BE2C (cell line): ENCODE data around the gene CRISP2.

ENCODE experiments used
- DNase-seq: peaks from one replicate; pipeline ENCODE4 v3.0.0-alpha.2; 2020
- H3K27me3 ChIP-seq: fragments of 250-450 bp; sonication (Bioruptor Pico); 2 replicates; pipeline ENCODE4 v1.5.1; 2020; ENCODE audit warnings: mild to moderate bottlenecking
- H3K36me3 ChIP-seq: fragments of 250-450 bp; sonication (Bioruptor Pico); 2 replicates; pipeline ENCODE4 v1.5.1; 2020; ENCODE audit warnings: mild to moderate bottlenecking
- H3K4me1 ChIP-seq: fragments of 250-450 bp; sonication (Bioruptor Pico); 2 replicates; pipeline ENCODE4 v1.5.1; 2020
- H3K4me3 ChIP-seq: 2 replicates; pipeline ENCODE4 v1.5.1; 2011; ENCODE audit warnings: low read depth, low read length
- H3K9me3 ChIP-seq: fragments of 250-450 bp; sonication (Bioruptor Pico); 2 replicates; pipeline ENCODE4 v1.5.1; 2020
- TF ChIP-seq, protein P1 (sequence below): IDR thresholded peaks from 2 replicates; pipeline ENCODE4 v1.5.1; 2012; ENCODE audit warnings: mild to moderate bottlenecking, low read depth, low read length

The CRISP2 gene

DNA sequence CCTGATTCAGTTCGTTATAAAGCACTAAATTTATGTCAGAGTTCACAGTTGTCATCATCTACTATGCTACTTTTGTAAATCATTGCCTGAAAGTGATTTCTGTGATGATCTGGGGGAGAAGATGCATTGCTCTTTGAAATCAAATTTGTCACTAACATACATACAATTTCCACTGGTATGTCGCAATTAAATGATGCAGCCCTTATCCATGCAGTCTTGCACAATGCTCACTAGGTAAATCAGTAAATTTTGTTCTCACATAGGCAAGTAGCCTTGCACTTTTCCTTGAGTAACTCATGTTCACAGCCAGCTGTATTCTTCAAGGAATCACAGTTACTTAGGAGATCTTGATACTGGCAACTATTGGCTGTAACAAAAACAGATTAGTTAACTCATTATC lies 20.8 kb downstream of the CRISP2 start:
- TF ChIP-seq, protein P1, sequence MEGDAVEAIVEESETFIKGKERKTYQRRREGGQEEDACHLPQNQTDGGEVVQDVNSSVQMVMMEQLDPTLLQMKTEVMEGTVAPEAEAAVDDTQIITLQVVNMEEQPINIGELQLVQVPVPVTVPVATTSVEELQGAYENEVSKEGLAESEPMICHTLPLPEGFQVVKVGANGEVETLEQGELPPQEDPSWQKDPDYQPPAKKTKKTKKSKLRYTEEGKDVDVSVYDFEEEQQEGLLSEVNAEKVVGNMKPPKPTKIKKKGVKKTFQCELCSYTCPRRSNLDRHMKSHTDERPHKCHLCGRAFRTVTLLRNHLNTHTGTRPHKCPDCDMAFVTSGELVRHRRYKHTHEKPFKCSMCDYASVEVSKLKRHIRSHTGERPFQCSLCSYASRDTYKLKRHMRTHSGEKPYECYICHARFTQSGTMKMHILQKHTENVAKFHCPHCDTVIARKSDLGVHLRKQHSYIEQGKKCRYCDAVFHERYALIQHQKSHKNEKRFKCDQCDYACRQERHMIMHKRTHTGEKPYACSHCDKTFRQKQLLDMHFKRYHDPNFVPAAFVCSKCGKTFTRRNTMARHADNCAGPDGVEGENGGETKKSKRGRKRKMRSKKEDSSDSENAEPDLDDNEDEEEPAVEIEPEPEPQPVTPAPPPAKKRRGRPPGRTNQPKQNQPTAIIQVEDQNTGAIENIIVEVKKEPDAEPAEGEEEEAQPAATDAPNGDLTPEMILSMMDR, result no peak
- no peaks in the 10 kb centered on the region for H3K9me3 ChIP-seq
- no peak for DNase-seq
- no peaks in the 10 kb centered on the region for H3K27me3 ChIP-seq
- no peaks in the 10 kb centered on the region for H3K4me1 ChIP-seq
- no peaks in the 10 kb centered on the region for H3K36me3 ChIP-seq
- H3K4me3 ChIP-seq, result no peak overlapping the region

DNA sequence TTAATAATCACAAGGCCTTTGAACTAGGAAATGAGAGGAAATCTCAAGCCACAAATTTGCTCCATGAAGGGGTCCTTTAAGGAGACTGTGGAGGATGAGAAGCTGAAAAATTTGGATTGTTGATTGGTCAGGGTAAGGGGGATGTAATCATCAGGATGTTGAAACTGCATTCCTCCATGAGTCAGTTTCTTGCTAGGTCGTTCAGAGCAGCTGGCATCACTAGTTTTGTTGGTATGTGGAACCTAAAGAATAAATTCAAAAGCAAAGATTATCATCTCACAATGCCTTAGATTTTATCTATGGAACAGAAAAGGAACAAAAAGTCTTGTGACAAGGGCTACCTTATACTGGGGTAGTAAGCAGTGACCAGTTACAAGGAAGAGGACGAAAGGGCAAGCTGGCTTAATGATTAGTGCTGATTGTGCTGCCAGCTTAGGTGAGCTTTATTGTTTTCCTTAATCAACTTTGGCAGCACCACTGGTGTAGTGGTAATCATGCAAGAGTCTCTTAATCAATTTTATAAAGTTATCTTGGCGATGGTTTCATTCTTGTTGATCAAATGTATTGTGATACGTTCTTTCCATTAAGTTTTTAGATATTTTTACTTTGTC lies 36.6 kb downstream of the CRISP2 start:
- Histone ChIP-seq H3K9me3 (no peaks in the 10 kb centered on the region), H3K4me1 (no peaks in the 10 kb centered on the region), H3K36me3 (no peaks in the 10 kb centered on the region), H3K27me3 (no peaks in the 10 kb centered on the region), H3K4me3 (no peak overlapping the region)
- DNase-seq, result no peak
- TF ChIP-seq, protein P1, result no peak

DNA sequence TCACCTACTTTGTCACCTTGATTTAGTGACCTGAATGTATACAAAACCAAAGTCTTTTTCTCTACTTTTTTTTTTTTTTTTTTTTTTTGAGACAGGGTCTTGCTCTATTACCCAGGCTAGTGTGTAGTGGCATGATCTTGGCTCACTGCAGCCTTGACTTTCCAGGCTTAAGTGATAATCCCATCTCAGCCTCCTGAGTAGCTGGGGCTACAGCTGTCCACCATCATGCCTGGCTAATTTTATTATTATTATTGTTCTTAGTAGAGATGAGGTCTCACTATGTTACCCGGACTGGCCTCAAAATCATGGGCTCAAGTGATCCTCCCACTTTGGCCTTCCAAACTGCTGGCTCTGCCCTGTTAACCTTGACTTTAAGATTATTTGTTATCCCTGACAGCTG lies 37.5 kb downstream of the CRISP2 start:
- TF ChIP-seq, protein P1, result no peak
- Histone ChIP-seq H3K36me3 (no peaks in the 10 kb centered on the region), H3K4me3 (no peak overlapping the region), H3K4me1 (no peaks in the 10 kb centered on the region), H3K9me3 (no peaks in the 10 kb centered on the region), H3K27me3 (no peaks in the 10 kb centered on the region)
- DNase-seq, result no peak

DNA sequence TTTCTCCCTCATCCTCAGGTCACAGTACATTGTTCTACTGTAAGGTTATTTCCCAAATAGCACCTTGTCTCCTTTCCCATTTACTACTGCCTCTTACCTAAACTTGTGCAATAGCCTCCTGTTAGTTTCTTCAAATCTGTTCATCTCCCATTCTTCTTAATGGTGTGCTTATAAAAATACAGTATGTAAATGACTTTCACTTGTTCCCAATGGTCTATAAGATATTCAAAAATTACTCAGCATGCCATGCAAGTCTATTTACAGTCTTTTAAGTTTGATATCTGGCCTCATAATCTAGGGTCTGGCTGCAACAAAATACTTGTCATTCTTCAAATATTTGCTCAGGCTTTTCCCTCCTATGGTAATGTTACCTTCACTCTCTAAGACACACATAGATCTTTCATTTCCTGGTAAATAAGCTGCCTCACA lies 45.2 kb downstream of the CRISP2 start:
- TF ChIP-seq, protein P1, result no peak
- Histone ChIP-seq H3K36me3 (no peaks in the 10 kb centered on the region), H3K4me1 (no peaks in the 10 kb centered on the region), H3K4me3 (no peak overlapping the region), H3K9me3 (no peaks in the 10 kb centered on the region), H3K27me3 (no peaks in the 10 kb centered on the region)
- no peak for DNase-seq

DNA sequence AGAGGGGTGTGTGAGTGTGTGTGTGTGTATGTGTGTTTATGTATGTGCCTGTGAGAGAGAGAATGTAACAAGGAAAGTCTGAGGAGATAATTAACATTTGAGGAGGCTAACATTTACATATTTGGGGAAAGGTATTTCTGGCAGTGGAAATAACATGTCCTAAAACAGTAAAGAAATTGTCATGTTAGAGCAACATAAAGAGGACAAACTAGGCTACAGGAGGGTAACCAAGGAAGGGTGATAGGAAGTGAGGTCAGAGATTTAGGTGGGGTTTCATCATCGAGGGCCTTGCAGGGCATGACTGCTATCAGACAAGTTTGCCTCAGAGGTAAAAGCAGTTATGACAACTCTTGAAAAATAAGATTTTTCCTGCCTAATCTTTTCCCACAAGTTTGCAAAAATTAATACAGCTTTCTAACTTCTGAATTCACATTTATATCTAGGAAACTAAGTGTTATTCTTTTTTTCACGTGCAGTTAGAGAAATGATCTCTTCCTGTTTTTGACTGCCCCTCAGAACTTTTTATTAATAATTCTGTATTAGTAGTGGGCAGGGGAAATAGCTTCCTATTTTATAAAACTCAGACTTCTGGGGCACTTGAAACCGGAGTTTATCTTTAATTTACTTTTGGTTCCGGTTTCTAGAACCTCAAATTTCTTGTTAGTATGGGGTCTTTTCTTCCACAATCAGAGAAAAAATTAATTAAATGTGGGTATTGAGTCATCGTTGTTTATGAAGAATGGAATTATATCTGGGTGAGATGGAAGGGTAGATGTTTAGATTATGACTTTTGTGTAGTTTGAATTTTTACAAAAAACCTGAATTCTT lies 46.2 kb downstream of the CRISP2 start:
- no peak overlapping the region for H3K4me3 ChIP-seq
- H3K9me3 ChIP-seq, result no peaks in the 10 kb centered on the region
- TF ChIP-seq, protein P1, result no peak
- H3K27me3 ChIP-seq, result no peaks in the 10 kb centered on the region
- no peak for DNase-seq
- no peaks in the 10 kb centered on the region for H3K36me3 ChIP-seq
- no peaks in the 10 kb centered on the region for H3K4me1 ChIP-seq

DNA sequence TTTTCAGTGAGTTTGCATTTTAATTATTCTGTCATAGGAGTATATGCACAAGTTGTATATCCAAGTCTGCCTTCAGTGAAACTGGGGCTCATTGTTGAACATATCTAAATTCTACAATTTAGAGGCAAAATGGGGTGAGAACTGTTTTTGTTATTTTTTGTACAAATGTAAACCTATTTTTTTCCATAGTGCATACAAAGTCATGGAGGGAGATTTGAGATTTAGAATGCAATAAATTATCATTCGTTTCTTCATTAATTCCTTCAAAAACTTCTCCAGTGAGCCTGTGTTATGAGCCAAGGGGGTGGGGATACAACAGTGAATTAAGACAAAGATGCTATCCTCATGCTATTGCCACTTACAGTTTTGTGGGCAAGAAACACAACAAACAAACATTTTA lies 46.9 kb downstream of the CRISP2 start:
- TF ChIP-seq, protein P1, result no peak
- Histone ChIP-seq H3K36me3 (no peaks in the 10 kb centered on the region), H3K4me1 (no peaks in the 10 kb centered on the region), H3K27me3 (no peaks in the 10 kb centered on the region), H3K9me3 (no peaks in the 10 kb centered on the region), H3K4me3 (no peak overlapping the region)
- no peak for DNase-seq
